ENCODE results near the gene SOAT2. TPM values are rescaled to one million over a fixed set of nuclear protein-coding genes. Genes with fewer than 3 reads are reported as not detected.

The SOAT2 gene
- total and polyA plus RNA-seq, 2 of the 4 experiments (the other 2 are of a cell fraction), result 0.18 to 0.39 TPM

GRCh38 chr12:53107122-53107521 is 3.8 kb downstream of the SOAT2 start:
- Histone ChIP-seq H2BK5ac (ENCODE audit: low read depth, low read length, poor library complexity, severe bottlenecking) (no peak overlapping the region), H3K36me3 (ENCODE audit: control insufficient read depth, insufficient read depth, low read length) (peaks cover 2% of the 10 kb centered on the region; the same call in 1 of the 2 replicates), H3K27me3 (ENCODE audit: control insufficient read depth, insufficient read depth, low read length) (no peaks in the 10 kb centered on the region), H3K9me3 (ENCODE audit: control insufficient read depth, insufficient read depth, low read length) (no peaks in the 10 kb centered on the region), H3K79me1 (ENCODE audit: low read depth in 1 of 2, low read length in 2 of 2) (no peaks in the 10 kb centered on the region), H2BK120ac (ENCODE audit: low read depth, low read length) (no peak overlapping the region), H3K9ac (ENCODE audit: low read depth, low read length) (no peak overlapping the region), H3K4me2 (ENCODE audit: low read depth, low read length) (no peak overlapping the region), H2AK9ac (replicated peaks; ENCODE audit: low read depth, low read length, poor library complexity) (no peak overlapping the region), H3K4me1 (ENCODE audit: control insufficient read depth, insufficient read depth, low read length) (peaks cover 3% of the 10 kb centered on the region; the same call in 1 of the 2 replicates), H4K91ac (ENCODE audit: insufficient read depth, low read depth, low read length) (no peak overlapping the region), H2BK15ac (ENCODE audit: low read depth, low read length) (no peak overlapping the region), H2AK5ac (ENCODE audit: low read depth, low read length) (no peak overlapping the region), H3K9me1 (ENCODE audit: insufficient read depth, low read length) (no peaks in the 10 kb centered on the region), H4K20me1 (ENCODE audit: insufficient read depth, low read length) (no peaks in the 10 kb centered on the region), H3K56ac (ENCODE audit: extremely low read depth, insufficient read depth, low read length) (no peak overlapping the region), H3K4ac (ENCODE audit: low read depth, low read length) (no peak overlapping the region), H3K18ac (ENCODE audit: low read depth, low read length) (no peak overlapping the region), H2AFZ (replicated peaks; ENCODE audit: low read length, poor library complexity) (no peak overlapping the region), H2BK20ac (ENCODE audit: low read depth, low read length) (no peak overlapping the region), H3K14ac (replicated peaks; ENCODE audit: low read depth, low read length) (no peak overlapping the region), H3K23ac (ENCODE audit: low read depth, low read length) (no peak overlapping the region), H3K4me3 (ENCODE audit: insufficient read depth, low read depth, low read length) (no peak overlapping the region), H3K27ac (ENCODE audit: insufficient read depth, low read length) (no peak overlapping the region), H4K8ac (ENCODE audit: low read depth in 2 of 2, low read length in 2 of 2) (no peak overlapping the region), H4K5ac (ENCODE audit: low read depth, low read length) (no peak overlapping the region)
- BruUV-seq (replicated peaks), result no TSS peak
- no CpG with 5 or more reads among the region's 7 CpGs for WGBS, 2 experiments (ENCODE audit: extremely low coverage in 2 of 2, insufficient read length in 1 of 2)
- ATAC-seq (ENCODE audit: low read depth) (no peak), DNase-seq (no peak)
- dilution Hi-C loops (cut with HindIII; ENCODE audit: low sequenced_read_pairs, unreplicated experiment) (no loop called here), intact Hi-C loops (cut with micrococcal nuclease) (loop anchor here (5.0 kb wide), 1 partner anchor 40 kb away; no protein-coding TSS in a partner anchor), in situ Hi-C loops (cut with MboI; ENCODE audit: low sequenced_read_pairs) (no loop called here)
- ChIA-PET CTCF (no interaction called here), POLR2A (ENCODE audit: unreplicated experiment) (no interaction called here)
- TF ChIP-seq FOS (IDR thresholded peaks at IDR 0.05; ENCODE audit: low read depth, low read length), result no peak
- no peak for TF ChIP-seq CHD1 (IDR thresholded peaks at IDR 0.05; ENCODE audit: low read depth, low read length)
- TF ChIP-seq NFE2L2 (IDR thresholded peaks at IDR 0.05; ENCODE audit: low read depth, low read length), result no peak
- TF ChIP-seq MXI1 (IDR thresholded peaks at IDR 0.05; ENCODE audit: borderline replicate concordance, low read depth, low read length), result no peak
- no peak for TF ChIP-seq CEBPB (IDR thresholded peaks at IDR 0.05; ENCODE audit: low read depth, low read length)
- no peak for TF ChIP-seq MAFK (IDR thresholded peaks at IDR 0.05; ENCODE audit: low read depth, low read length)
- TF ChIP-seq USF2 (IDR thresholded peaks at IDR 0.05; ENCODE audit: low read depth, low read length), result no peak
- TF ChIP-seq POLR2A (IDR thresholded peaks at IDR 0.05; ENCODE audit: low read depth, low read length), result no peak
- no peak for TF ChIP-seq ELK1 (IDR thresholded peaks at IDR 0.05; ENCODE audit: borderline replicate concordance, low read depth, low read length)
- no peak for TF ChIP-seq CTCF (conservative IDR thresholded peaks at IDR 0.05; ENCODE audit: low read depth, low read length)
- TF ChIP-seq RAD21 (IDR thresholded peaks at IDR 0.05; ENCODE audit: low read length), result no peak
- TF ChIP-seq MAZ (IDR thresholded peaks at IDR 0.05; ENCODE audit: borderline replicate concordance, low read depth, low read length), result no peak
